Trophoblast cell (in vitro differentiated cells and primary cell): ENCODE measurements around the gene DNM3.

ENCODE experiments used
- DNase-seq, 2 donors: peaks; one replicate each; pipeline ENCODE4 v3.0.0-alpha.2; 2016
- H2AFZ ChIP-seq: 2 replicates; pipeline ENCODE4 v1.6.1; 2013; ENCODE audit warnings: low read length, moderate library complexity, mild to moderate bottlenecking; ENCODE audit not compliant: insufficient read depth, poor library complexity
- H2AK5ac ChIP-seq: 2 replicates; pipeline ENCODE4 v1.6.1; 2013; ENCODE audit warnings: mild to moderate bottlenecking, low read length
- H2BK120ac ChIP-seq: 2 replicates; pipeline ENCODE4 v1.6.1; 2013; ENCODE audit warnings: low read length, mild to moderate bottlenecking, moderate library complexity; ENCODE audit not compliant: insufficient read depth, poor library complexity
- H2BK12ac ChIP-seq: 2 replicates; pipeline ENCODE4 v1.6.1; 2013; ENCODE audit warnings: mild to moderate bottlenecking, low read length, moderate library complexity
- H2BK5ac ChIP-seq: 2 replicates; pipeline ENCODE4 v1.6.1; 2013; ENCODE audit warnings: low read length, low read depth, moderate library complexity, mild to moderate bottlenecking; ENCODE audit not compliant: poor library complexity
- H3K14ac ChIP-seq: 2 replicates; pipeline ENCODE4 v1.6.1; 2013; ENCODE audit warnings: mild to moderate bottlenecking, low read length
- H3K18ac ChIP-seq: 2 replicates; pipeline ENCODE4 v1.6.1; 2013; ENCODE audit warnings: mild to moderate bottlenecking, low read length
- H3K23ac ChIP-seq: 2 replicates; pipeline ENCODE4 v1.6.1; 2013; ENCODE audit warnings: low read length
- H3K27ac ChIP-seq: 2 replicates; pipeline ENCODE4 v1.5.1; 2013; ENCODE audit warnings: low read depth, mild to moderate bottlenecking, inconsistent platforms, low read length, moderate library complexity
- H3K27me3 ChIP-seq: 2 replicates; pipeline ENCODE4 v1.6.1; 2013; ENCODE audit warnings: inconsistent platforms, mild to moderate bottlenecking, low read length, moderate library complexity; ENCODE audit not compliant: insufficient read depth
- H3K36me3 ChIP-seq, 2 experiments: 1 replicate in 1 of 2; 2 replicates in 1 of 2; pipeline ENCODE4 v1.6.1; 2013; ENCODE audit warnings: low read length in 2 of 2, mild to moderate bottlenecking in 2 of 2, moderate library complexity in 1 of 2; ENCODE audit not compliant: insufficient read depth in 2 of 2, control insufficient read depth in 1 of 2
- H3K4ac ChIP-seq: 2 replicates; pipeline ENCODE4 v1.6.1; 2013; ENCODE audit warnings: low read depth, mild to moderate bottlenecking, low read length, moderate library complexity
- H3K4me1 ChIP-seq, 2 experiments: 1 replicate in 1 of 2; 2 replicates in 1 of 2; pipeline ENCODE4 v1.6.1; 2013; ENCODE audit warnings: low read length in 2 of 2, mild to moderate bottlenecking in 2 of 2, moderate library complexity in 1 of 2; ENCODE audit not compliant: insufficient read depth in 2 of 2, control insufficient read depth in 1 of 2
- H3K4me2 ChIP-seq: 2 replicates; pipeline ENCODE4 v1.6.1; 2013; ENCODE audit warnings: inconsistent platforms, mild to moderate bottlenecking, low read length, moderate library complexity
- H3K4me3 ChIP-seq: 2 replicates; pipeline ENCODE4 v1.5.1; 2013; ENCODE audit warnings: mild to moderate bottlenecking, low read depth, low read length, inconsistent platforms
- H3K79me1 ChIP-seq: one replicate; pipeline ENCODE4 v1.6.1; 2013; ENCODE audit warnings: low read length
- H3K79me2 ChIP-seq: 2 replicates; pipeline ENCODE4 v1.6.1; 2013; ENCODE audit warnings: low read length, mild to moderate bottlenecking; ENCODE audit not compliant: control insufficient read depth, insufficient read depth, poor library complexity
- H3K9ac ChIP-seq: 2 replicates; pipeline ENCODE4 v1.6.1; 2013; ENCODE audit warnings: mild to moderate bottlenecking, low read length
- H3K9me3 ChIP-seq: 2 replicates; pipeline ENCODE4 v1.6.1; 2013; ENCODE audit warnings: low read depth, mild to moderate bottlenecking, control low read depth, inconsistent platforms, low read length; ENCODE audit not compliant: insufficient read depth
- H4K12ac ChIP-seq: 2 replicates; pipeline ENCODE4 v1.6.1; 2013; ENCODE audit warnings: low read depth, mild to moderate bottlenecking, low read length, moderate library complexity
- H4K8ac ChIP-seq: 2 replicates; pipeline ENCODE4 v1.6.1; 2013; ENCODE audit warnings: low read depth, mild to moderate bottlenecking, low read length, moderate library complexity
- H4K91ac ChIP-seq: one replicate; pipeline ENCODE4 v1.6.1; 2013; ENCODE audit warnings: low read depth, mild to moderate bottlenecking, low read length, moderate library complexity
- WGBS: extraction: QIAGEN DNeasy Blood & Tissue Kit; methylation state at CpG from one replicate; pipeline ENCODE4 v1.1.7; 2013; ENCODE audit warnings: missing lambda C conversion rate; ENCODE audit not compliant: insufficient read length, insufficient coverage; ENCODE audit errors: extremely low coverage; 5-methylcytosine and 5-hydroxymethylcytosine counted together

Gene DNM3

GRCh38 chr1:172239901-172240300, 398.6 kb downstream of the DNM3 start:
- no peak overlapping the region for H3K4ac ChIP-seq
- no peaks in the 10 kb centered on the region for H3K27me3 ChIP-seq
- H3K79me1 ChIP-seq, result no peaks in the 10 kb centered on the region
- H3K27ac ChIP-seq, result no peak overlapping the region
- H3K4me1 ChIP-seq, result no peaks in the 10 kb centered on the region
- H3K4me2 ChIP-seq, result no peak overlapping the region
- no peaks in the 10 kb centered on the region for H3K9me3 ChIP-seq
- no peak overlapping the region for H3K9ac ChIP-seq
- H4K91ac ChIP-seq, result no peak overlapping the region
- no peak overlapping the region for H2AK5ac ChIP-seq
- no peak for DNase-seq
- H3K36me3 ChIP-seq, result no peaks in the 10 kb centered on the region
- no peak overlapping the region for H2BK12ac ChIP-seq
- no peak overlapping the region for H2AFZ ChIP-seq
- no peak overlapping the region for H4K12ac ChIP-seq
- no CpG with 5 or more reads among the region's 2 CpGs for WGBS
- no peak overlapping the region for H3K23ac ChIP-seq
- H3K18ac ChIP-seq, result no peak overlapping the region
- no peak overlapping the region for H4K8ac ChIP-seq
- H3K4me3 ChIP-seq, result no peak overlapping the region
- no peak overlapping the region for H3K14ac ChIP-seq
- H2BK120ac ChIP-seq, result no peak overlapping the region
- no peak overlapping the region for H2BK5ac ChIP-seq
- H3K79me2 ChIP-seq, result no peaks in the 10 kb centered on the region

GRCh38 chr1:172241540-172241939, 400.2 kb downstream of the DNM3 start:
- Histone ChIP-seq H3K79me2 (no peaks in the 10 kb centered on the region), H2AFZ (no peak overlapping the region), H3K9ac (no peak overlapping the region), H3K14ac (no peak overlapping the region), H3K4me1 (no peaks in the 10 kb centered on the region), H3K27ac (no peak overlapping the region), H2BK12ac (no peak overlapping the region), H3K4me2 (no peak overlapping the region), H2BK5ac (no peak overlapping the region), H2BK120ac (no peak overlapping the region), H4K12ac (no peak overlapping the region), H3K36me3 (no peaks in the 10 kb centered on the region), H3K4ac (no peak overlapping the region), H4K91ac (no peak overlapping the region), H3K18ac (no peak overlapping the region), H3K9me3 (no peaks in the 10 kb centered on the region), H3K4me3 (no peak overlapping the region), H3K79me1 (no peaks in the 10 kb centered on the region), H4K8ac (no peak overlapping the region), H3K27me3 (no peaks in the 10 kb centered on the region), H2AK5ac (no peak overlapping the region), H3K23ac (no peak overlapping the region)
- no CpG with 5 or more reads among the region's 1 CpG for WGBS
- no peak for DNase-seq

- H2AK5ac ChIP-seq, result no peak overlapping the region
- no CpG with 5 or more reads among the region's 1 CpG for WGBS
- H2AFZ ChIP-seq, result no peak overlapping the region
Measured at GRCh38 chr1:172244865-172245264, 403.6 kb downstream of the DNM3 start.

GRCh38 chr1:172245788-172246187, 404.5 kb downstream of the DNM3 start:
- no CpG with 5 or more reads among the region's 3 CpGs for WGBS
- H4K12ac ChIP-seq, result no peak overlapping the region
- H3K27ac ChIP-seq, result no peak overlapping the region
- no peak overlapping the region for H4K8ac ChIP-seq
- no peak overlapping the region for H3K18ac ChIP-seq
- DNase-seq, result no peak
- no peak overlapping the region for H3K9ac ChIP-seq
- no peaks in the 10 kb centered on the region for H3K79me2 ChIP-seq
- H3K36me3 ChIP-seq, result no peaks in the 10 kb centered on the region
- no peak overlapping the region for H2BK120ac ChIP-seq
- H2AK5ac ChIP-seq, result no peak overlapping the region
- no peak overlapping the region for H3K4me3 ChIP-seq
- no peak overlapping the region for H3K4ac ChIP-seq
- H3K27me3 ChIP-seq, result no peaks in the 10 kb centered on the region
- no peaks in the 10 kb centered on the region for H3K9me3 ChIP-seq
- H3K23ac ChIP-seq, result no peak overlapping the region
- H4K91ac ChIP-seq, result no peak overlapping the region
- H2AFZ ChIP-seq, result no peak overlapping the region
- H3K14ac ChIP-seq, result no peak overlapping the region
- no peak overlapping the region for H3K4me2 ChIP-seq
- H3K4me1 ChIP-seq, result no peaks in the 10 kb centered on the region
- no peak overlapping the region for H2BK12ac ChIP-seq
- no peak overlapping the region for H2BK5ac ChIP-seq
- no peaks in the 10 kb centered on the region for H3K79me1 ChIP-seq

More at GRCh38 chr1:172244865-172245264, 403.6 kb downstream of the DNM3 start:
- Histone ChIP-seq H3K27me3 (no peaks in the 10 kb centered on the region), H2BK5ac (no peak overlapping the region), H3K23ac (no peak overlapping the region), H2BK120ac (no peak overlapping the region), H3K4me2 (no peak overlapping the region), H2BK12ac (no peak overlapping the region), H4K8ac (no peak overlapping the region), H3K4me1 (no peaks in the 10 kb centered on the region), H3K36me3 (no peaks in the 10 kb centered on the region), H4K91ac (no peak overlapping the region), H4K12ac (no peak overlapping the region), H3K4ac (no peak overlapping the region), H3K79me2 (no peaks in the 10 kb centered on the region), H3K4me3 (no peak overlapping the region), H3K9ac (no peak overlapping the region), H3K18ac (no peak overlapping the region), H3K14ac (no peak overlapping the region), H3K9me3 (no peaks in the 10 kb centered on the region), H3K27ac (no peak overlapping the region), H3K79me1 (no peaks in the 10 kb centered on the region)
- DNase-seq, result no peak
